GM18909 (cell line): ENCODE measurements around the gene RNF8.
"Not testable (repeated sequence)": the region's sequence is repeated elsewhere in the genome, so short reads cannot be mapped to it uniquely, and the experiment has no call there.

Source experiments
- ATAC-seq: cut with Tn5 transposase; IDR thresholded peaks from one replicate; pipeline ENCODE4 v1.9.1; 2021; ENCODE audit warnings: mild to moderate bottlenecking; ENCODE audit not compliant: unreplicated experiment, poor library complexity

Gene RNF8

GRCh38 chr6:37435816-37436215 is 82.0 kb downstream of the RNF8 start:
- no peak for ATAC-seq

- no peak for ATAC-seq
Measured at GRCh38 chr6:37438930-37439329, 85.1 kb downstream of the RNF8 start.

DNA sequence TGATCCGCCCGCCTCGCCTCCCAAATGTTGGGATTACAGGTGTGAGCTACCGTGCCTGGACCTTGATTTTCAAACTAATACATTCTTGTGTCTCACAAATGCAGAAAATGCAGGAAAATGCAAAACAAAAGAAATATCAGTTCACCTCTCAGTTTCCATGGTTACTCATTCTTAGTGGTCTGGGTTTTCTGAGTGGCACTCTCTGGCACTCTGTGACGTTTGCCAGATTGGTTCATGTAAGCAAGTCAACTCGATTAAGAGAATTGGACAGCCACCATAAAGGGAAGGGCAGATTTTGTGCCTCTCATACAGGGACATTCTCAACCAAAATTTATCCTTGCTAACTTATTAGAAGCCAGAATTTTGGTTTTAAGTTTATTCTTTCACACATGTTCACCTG is 87.9 kb downstream of the RNF8 start:
- no peak for ATAC-seq

- no peak for ATAC-seq
Measured at GRCh38 chr6:37442416-37443215, 88.8 kb downstream of the RNF8 start.

- ATAC-seq: not testable (repeated sequence)
Measured at GRCh38 chr6:37443216-37443542, 89.4 kb downstream of the RNF8 start.
